ENCODE results near the gene DAB2IP. TPM values are rescaled to one million over a fixed set of nuclear protein-coding genes. Genes with fewer than 3 reads are reported as not detected.

DAB2IP gene
- total RNA-seq, 1 experiment from 2014 or later = 19.1 TPM

Other genes with a start within 250 kb of the DAB2IP start
- gene GGTA1, start 151.8 kb upstream of the DAB2IP start, total RNA-seq (2014; rRNA removed; shearing (Covaris generic)) = not detected in 2 replicates